ENCODE data around the gene IL18R1.

Gene IL18R1

GRCh38 chr2:102392096-102392495 lies 36.5 kb downstream of the IL18R1 start:
- no peak for DNase-seq

- DNase-seq, result no peak
Measured at GRCh38 chr2:102392942-102393341, 37.3 kb downstream of the IL18R1 start.

GRCh38 chr2:102396012-102396411 lies 40.4 kb downstream of the IL18R1 start:
- DNase-seq, result no peak

DNA sequence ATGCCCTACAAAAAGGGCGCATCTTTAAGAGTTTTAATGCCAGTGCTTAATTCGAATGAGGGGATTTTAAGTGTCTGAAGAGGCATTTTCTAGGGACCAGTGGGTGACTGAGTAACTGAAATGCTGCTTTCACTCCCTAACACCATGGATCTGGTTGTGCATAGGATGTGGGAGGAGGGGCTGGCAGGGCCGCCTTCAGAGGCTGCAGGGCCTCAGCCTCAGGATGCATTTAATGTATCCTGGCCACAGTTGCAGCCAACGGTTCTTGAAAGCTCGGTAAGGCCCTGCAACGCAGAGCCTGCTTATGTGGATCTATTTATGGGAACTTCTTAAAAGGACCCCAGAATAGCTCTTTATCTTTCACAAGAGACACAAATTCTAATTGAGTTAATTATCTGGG lies 41.6 kb downstream of the IL18R1 start:
- no peak for DNase-seq

- no peak for DNase-seq
Measured at GRCh38 chr2:102399499-102400141, 44.0 kb downstream of the IL18R1 start.

GRCh38 chr2:102401456-102401855 lies 45.9 kb downstream of the IL18R1 start:
- DNase-seq, result no peak

DNA sequence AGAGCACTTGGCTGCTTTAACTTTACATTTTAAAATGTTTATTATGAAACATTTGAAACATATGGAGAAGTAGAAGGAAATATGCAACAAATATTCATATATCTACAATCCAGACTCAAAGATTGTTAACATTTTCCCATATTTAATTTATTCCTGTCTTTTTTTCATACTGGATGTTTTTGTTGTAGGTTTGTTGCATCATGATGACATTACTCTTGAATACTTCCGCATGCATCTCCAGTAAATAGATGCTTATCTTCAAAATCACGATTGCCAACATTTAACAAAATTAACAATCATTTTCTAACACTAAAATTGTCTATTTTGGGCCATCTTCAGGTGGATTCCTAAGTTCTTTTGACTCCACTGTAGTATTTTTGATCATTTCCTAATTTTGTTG lies 46.3 kb downstream of the IL18R1 start:
- no peak for DNase-seq

- no peak for DNase-seq
Measured at GRCh38 chr2:102410952-102411351, 55.4 kb downstream of the IL18R1 start.

DNA sequence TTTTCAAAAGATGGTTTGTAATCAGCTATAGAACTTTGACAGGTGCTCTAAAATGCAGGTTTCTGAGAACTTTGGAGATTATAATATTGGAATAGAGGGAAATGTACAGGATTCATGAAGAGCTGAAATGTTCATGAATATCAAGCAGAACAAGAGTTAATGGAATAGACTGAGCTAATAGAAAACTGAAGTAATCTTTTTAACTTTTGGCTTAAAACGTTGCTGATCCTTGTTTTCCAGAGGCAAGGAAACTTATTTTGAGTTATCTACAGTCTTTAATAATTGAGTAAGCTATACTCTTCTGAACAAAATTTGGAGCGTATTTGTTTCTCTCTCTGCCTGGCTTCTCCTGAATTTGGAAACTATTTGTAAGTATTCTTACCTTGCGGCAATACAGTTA lies 56.6 kb downstream of the IL18R1 start:
- no peak for DNase-seq

DNA sequence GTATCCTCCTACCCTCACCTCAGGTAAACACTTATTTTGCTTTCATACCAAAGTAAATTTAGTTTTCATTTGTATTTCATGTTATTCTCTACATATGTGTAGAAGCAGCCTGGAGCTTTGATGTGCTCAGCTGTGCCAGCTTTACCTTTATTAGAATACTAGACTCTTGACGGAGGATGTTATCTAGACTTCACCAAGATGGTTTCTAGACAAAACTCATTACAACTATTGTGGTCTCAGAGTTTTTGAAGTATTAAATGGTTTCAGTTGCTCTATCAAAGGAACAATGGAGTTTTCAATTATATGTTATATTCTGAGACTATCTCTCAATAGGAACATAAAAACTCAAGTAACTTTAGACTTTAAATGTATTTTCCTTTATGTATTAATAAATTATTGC lies 62.4 kb downstream of the IL18R1 start:
- DNase-seq, result no peak

DNA sequence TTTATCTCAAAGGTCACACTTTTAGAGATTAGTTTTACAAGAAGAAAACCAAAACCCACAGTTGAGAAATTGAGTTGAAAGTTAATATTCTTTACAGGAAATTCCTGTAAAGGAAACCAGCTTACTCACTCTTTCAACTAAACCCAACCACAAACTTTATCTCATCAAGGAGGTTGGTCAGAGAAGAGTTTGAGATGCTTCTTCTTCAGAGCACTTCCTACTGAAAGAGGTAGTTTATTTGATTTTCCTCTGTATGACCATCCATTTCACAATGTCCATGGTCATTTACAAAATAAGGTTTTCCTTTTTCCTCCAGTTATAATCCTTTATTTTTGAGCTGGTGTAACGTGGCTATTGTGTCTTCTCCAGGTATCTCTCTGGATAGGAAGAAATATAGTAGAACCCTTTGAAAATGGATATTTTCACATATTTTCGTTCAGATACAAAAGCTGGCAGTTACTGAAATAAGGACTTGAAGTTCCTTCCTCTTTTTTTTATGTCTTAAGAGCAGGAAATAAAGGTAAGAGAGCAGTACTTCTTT lies 62.9 kb downstream of the IL18R1 start:
- DNase-seq, result no peak

DNA sequence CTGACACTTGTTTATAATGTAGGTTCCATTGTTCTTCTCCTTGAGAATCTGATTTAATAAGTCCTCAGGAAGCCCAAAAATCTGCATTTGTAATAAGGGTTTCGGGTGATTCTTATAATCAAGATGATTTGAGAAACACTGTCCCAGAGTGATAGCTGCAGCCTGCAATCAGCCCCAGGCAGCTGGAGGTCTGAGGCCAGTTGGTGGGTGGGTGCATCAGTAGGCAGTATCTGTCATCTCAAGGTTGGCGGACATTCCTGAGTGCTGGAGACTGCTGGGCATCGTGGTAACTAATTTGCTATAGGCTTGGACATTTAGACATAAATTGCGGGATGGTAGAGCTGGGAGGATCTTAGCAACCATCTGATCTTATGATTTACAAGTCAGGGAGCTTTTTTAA lies 64.7 kb downstream of the IL18R1 start:
- no peak for DNase-seq

GRCh38 chr2:102421890-102422759 lies 66.5 kb downstream of the IL18R1 start:
- no peak for DNase-seq

DNA sequence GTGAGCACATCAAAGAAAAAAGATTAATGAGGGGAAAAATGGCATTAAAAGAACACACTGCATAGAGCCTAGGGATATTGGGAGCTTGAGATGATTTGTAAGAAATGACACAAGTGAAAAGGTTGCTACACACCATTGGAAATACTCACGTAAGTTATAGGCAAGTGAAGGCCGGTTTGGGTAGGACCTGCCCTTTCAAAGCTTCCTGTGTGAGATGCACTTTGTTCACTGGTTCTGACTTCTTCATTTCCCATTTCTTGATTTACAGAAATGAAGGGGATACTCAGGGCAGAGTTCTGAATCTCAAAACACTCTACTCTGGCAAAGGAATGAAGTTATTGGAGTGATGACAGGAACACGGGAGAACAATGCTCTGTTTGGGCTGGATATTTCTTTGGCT lies 67.3 kb downstream of the IL18R1 start, which contains the start of gene IL18RAP:
Gene IL18RAP (plus strand): TSS at position 251 of the 400 bp plus-strand sequence. CDS start 118 bp downstream, at position 369.
- DNase-seq, result no peak

- DNase-seq, result no peak
Measured at GRCh38 chr2:102423368-102423767, 67.8 kb downstream of the IL18R1 start.

- DNase-seq, result no peak
Measured at GRCh38 chr2:102424754-102425153, 69.2 kb downstream of the IL18R1 start.

GRCh38 chr2:102425441-102426132 lies 70.0 kb downstream of the IL18R1 start:
- DNase-seq, result no peak

DNA sequence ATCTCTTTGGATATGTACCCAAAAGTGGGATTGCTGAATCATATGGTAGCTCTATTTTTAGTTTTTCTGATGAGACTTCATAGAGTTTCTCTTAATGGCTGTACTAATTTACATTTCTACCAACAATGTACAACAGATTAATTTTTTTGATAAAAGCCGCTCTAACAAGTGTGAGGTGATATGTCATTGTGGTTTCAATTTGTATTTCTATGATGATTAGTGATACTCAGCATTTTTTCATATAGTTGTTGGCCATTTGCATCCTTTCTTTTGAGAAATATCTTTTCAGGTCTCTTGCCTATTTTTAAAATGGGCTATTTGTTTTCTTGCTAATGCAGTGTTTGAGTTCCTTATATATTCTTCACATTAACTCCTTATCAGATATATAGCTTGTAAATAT lies 71.7 kb downstream of the IL18R1 start:
- DNase-seq, result no peak

DNA sequence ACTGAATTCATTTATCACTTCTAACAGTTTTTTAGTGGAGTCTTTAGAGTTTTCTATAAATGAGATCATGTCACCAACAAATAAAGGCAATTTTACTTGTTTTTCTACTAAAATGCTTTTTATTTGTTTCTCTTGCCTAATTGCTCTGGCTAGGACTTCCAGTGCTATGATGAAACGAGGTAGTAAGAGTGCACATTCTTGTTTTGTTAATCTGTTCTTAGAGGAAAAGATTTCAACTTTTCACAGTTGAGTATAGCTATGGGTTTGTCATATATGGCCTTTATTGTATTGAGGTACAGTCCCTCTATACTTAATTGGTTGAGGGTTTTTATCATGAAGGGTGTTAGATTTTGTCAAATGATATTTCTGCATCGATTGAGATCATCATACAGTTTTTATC lies 73.0 kb downstream of the IL18R1 start:
- no peak for DNase-seq

DNA sequence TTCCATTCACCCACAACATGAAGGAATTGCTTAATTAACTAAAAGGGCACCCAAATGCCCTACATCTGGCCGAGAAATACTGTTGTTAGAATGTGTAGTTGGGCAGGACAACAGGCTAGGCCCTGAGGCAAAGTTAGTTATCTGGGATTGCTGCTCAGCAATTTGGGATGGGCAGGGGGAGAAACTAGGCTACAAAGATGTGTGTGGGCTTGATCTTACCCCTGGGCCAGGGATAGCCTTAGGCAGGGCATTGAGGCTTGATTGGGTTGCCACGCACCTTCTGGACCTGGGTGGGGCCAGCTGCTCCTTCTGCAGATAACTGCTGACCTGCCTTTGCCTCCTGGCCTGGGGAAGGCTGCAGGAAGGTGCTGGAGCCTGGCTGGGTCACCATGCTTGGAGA lies 76.8 kb downstream of the IL18R1 start:
- DNase-seq, result no peak

- no peak for DNase-seq
Measured at GRCh38 chr2:102433973-102434654, 78.5 kb downstream of the IL18R1 start.

DNA sequence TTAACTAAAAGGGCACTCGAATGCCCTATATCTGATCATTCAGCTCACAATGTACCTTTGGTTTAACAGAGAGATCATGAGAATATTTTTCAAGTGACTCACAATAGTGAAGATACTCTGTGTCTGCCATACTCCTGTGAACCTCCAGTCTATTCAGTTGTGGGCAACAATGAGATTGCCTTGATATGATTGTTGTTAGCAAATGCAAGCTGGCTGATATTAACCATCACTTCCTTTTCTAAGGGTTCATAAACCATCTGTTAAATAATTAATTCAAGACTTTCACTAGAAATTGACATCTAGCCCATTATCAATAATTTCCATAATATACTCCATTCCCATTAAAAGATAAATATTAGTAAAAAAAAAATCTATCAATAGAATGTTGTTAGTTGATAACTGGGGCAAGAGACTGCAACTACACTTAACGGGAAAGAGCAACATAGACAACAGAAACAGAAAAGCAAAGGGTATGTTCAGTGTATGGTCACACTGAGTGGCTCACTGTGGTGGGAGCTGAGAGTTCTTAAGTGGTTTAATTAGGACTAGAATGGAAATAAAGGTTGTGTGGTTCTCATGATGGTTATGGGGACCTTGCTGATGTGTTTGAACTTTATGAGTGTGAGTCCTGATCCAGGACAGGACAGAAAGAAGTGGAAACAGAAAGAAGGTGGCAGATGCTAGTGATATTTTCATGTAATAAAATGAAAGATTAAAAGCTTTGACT lies 79.2 kb downstream of the IL18R1 start:
- no peak for DNase-seq
